ENCODE results near the gene CNNM4. TPM values are rescaled to one million over a fixed set of nuclear protein-coding genes. Genes with fewer than 3 reads are reported as not detected.

Gene CNNM4
- polyA plus RNA-seq, 2 of the 4 experiments (the other 2 are of a cell fraction): 8.8 to 11.2 TPM

DNA sequence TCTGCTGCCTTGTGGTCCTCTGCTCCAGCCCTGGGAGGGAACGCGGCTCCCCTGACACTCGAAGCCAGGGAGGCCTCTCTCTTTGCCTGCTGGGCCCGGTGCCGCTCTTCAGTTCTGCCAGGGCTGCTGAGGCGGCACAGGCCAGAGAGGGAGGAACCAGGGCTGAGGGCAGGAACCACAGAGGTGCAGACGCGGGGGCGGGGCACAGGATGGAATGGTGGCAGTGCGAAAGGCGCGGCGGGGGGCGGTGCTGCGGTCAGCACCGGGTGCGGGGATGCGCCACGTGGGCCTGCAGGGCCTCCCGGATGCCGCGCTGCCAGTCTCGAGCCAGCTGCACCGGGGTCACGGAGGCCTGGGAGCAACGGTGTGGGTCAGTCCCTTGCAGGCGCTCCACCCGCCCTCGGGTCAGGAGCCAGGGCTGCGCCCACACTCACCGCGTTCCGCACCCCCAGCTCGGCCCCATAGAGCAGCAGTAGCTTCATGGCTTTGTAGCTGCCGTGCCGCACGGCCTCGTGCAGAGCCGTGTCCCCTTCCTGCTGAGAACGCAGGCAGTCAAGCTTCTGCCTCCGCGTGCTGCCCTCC is 78.7 kb downstream of the CNNM4 start:
- CTCF ChIA-PET: interaction anchor here (0.5 to 2.3 kb wide), 5 partner anchors 9 to 111 kb away, joined by 3 to 7 read pairs (median 5); partner anchors contain the start of gene ANKRD39
- DNase-seq (ENCODE audit: low read depth in 1 of 2, low spot score in 1 of 2): no peak
- no peaks in the 10 kb centered on the region for H3K4me1 ChIP-seq
- H3K4me2 ChIP-seq: no peak overlapping the region
- no peak overlapping the region for H3K27ac ChIP-seq
- H3K9me3 ChIP-seq: no peaks in the 10 kb centered on the region
- POLR2A ChIA-PET: no interaction called here
- no peak overlapping the region for H3K4me3 ChIP-seq
- WGBS (ENCODE audit: missing lambda C conversion rate): 94% methylated on average over 39 of the region's 42 CpGs
- no peak for FAIRE-seq
- TF ChIP-seq HOXB5 (CRISPR knock-in tag; IDR thresholded peaks at IDR 0.05) (no peak), NR3C1 (IDR thresholded peaks at IDR 0.05) (no peak), NFE2L2 (conservative IDR thresholded peaks at IDR 0.05; ENCODE audit: low read length) (no peak), KDM5A (IDR thresholded peaks at IDR 0.05) (no peak), HDAC2 (IDR thresholded peaks at IDR 0.05) (no peak), EHF (CRISPR knock-in tag; IDR thresholded peaks at IDR 0.05) (no peak), RNF2 (IDR thresholded peaks at IDR 0.05; ENCODE audit: borderline replicate concordance, low read depth) (no peak), ZNF302 (CRISPR knock-in tag; IDR thresholded peaks at IDR 0.05) (no peak), KDM1A (IDR thresholded peaks at IDR 0.05; ENCODE audit: low read depth) (no peak), CBX2 (IDR thresholded peaks at IDR 0.05; ENCODE audit: borderline replicate concordance, low read depth) (no peak), MYC (IDR thresholded peaks at IDR 0.05; ENCODE audit: borderline replicate concordance, low read length) (no peak), CHD2 (IDR thresholded peaks at IDR 0.05; ENCODE audit: low read length, partially characterized antibody) (no peak)
- TF ChIP-seq, protein P1, sequence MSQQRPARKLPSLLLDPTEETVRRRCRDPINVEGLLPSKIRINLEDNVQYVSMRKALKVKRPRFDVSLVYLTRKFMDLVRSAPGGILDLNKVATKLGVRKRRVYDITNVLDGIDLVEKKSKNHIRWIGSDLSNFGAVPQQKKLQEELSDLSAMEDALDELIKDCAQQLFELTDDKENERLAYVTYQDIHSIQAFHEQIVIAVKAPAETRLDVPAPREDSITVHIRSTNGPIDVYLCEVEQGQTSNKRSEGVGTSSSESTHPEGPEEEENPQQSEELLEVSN (IDR thresholded peaks at IDR 0.05; ENCODE audit: borderline replicate concordance, low read depth): no peak
- TF ChIP-seq, protein P2, sequence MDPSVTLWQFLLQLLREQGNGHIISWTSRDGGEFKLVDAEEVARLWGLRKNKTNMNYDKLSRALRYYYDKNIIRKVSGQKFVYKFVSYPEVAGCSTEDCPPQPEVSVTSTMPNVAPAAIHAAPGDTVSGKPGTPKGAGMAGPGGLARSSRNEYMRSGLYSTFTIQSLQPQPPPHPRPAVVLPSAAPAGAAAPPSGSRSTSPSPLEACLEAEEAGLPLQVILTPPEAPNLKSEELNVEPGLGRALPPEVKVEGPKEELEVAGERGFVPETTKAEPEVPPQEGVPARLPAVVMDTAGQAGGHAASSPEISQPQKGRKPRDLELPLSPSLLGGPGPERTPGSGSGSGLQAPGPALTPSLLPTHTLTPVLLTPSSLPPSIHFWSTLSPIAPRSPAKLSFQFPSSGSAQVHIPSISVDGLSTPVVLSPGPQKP (IDR thresholded peaks at IDR 0.05; ENCODE audit: low read depth, low read length): no peak
- ATAC-seq: peak in 1 of 2 experiments; percentile 6; a peak in 2 of 6 replicates

DNA sequence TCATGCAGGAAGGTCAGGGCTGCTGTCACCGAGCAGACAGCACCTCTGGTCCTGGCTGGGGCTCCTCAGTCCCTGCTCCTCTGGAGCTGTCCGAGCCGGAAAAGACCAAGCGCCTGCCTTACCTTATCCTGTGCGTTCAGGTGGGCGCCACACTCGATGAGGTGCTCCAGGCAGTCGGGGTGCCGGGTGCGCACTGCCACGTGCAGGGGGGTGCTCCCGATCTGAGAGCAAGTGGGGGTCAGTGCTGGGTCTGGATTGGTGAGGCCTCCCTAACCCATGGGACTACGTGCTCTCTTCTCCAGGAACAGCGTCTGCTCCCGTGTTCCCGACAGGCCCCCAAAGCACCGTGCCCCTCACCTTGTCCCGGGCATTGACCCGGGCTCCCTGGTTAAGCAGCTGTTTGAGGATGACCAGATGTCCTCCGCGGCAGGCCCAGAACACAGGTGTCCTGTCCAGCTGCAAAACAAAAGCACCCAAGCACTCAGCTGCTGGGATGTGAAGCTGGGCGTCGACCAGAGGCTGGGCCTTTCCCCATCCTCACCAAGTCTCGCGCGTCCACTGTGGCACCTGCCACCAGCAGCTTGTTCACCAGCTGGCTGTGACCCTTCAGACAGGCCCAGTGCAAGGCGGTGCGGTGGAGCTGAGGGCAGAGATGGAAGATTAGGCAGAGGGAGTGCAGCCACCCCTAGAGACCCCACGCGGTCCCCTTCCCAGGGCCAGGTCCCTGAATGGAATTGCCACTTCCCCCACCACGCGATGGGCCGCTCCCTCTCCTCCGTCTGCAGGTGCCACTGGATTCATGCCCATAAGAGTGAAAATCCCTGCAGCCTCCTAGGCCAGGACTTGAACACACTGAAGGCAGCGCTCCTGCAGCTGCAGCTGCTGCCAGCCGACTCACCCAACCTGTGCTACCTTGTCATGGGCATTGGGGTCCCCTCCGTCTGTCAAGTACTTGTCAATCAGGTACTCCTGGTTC is 79.5 kb downstream of the CNNM4 start:
- ChIA-PET POLR2A (no interaction called here), CTCF (interaction anchor here (0.5 to 1.8 kb wide), 4 partner anchors 8 to 19 kb away, joined by 3 to 5 read pairs (median 4); partner anchors contain the start of gene ANKRD39)
- Histone ChIP-seq H3K4me3 (no peak overlapping the region), H3K27ac (no peak overlapping the region), H3K4me1 (no peaks in the 10 kb centered on the region), H3K9me3 (no peaks in the 10 kb centered on the region), H3K4me2 (no peak overlapping the region)
- 95% methylated on average over 25 of the region's 37 CpGs for WGBS (ENCODE audit: missing lambda C conversion rate)
- DNase-seq (ENCODE audit: low read depth in 1 of 2, low spot score in 1 of 2) (no peak), FAIRE-seq (no peak), ATAC-seq (no peak)
- TF ChIP-seq ZFP36 (IDR thresholded peaks at IDR 0.05; ENCODE audit: borderline replicate concordance, partially characterized antibody) (no peak), TFCP2L1 (CRISPR knock-in tag; IDR thresholded peaks at IDR 0.05) (no peak), MYC (IDR thresholded peaks at IDR 0.05; ENCODE audit: borderline replicate concordance, low read length) (no peak), ZC3H11A (IDR thresholded peaks at IDR 0.05) (no peak), TP53 (CRISPR knock-in tag; IDR thresholded peaks at IDR 0.05) (no peak), PHF8 (IDR thresholded peaks at IDR 0.05; ENCODE audit: borderline replicate concordance, low read depth) (no peak), HEYL (CRISPR knock-in tag; IDR thresholded peaks at IDR 0.05) (no peak), NFE2L2 (conservative IDR thresholded peaks at IDR 0.05; ENCODE audit: low read length) (no peak), HOXB5 (CRISPR knock-in tag; IDR thresholded peaks at IDR 0.05) (no peak), CBX2 (IDR thresholded peaks at IDR 0.05; ENCODE audit: borderline replicate concordance, low read depth) (no peak)
- TF ChIP-seq, protein P3, sequence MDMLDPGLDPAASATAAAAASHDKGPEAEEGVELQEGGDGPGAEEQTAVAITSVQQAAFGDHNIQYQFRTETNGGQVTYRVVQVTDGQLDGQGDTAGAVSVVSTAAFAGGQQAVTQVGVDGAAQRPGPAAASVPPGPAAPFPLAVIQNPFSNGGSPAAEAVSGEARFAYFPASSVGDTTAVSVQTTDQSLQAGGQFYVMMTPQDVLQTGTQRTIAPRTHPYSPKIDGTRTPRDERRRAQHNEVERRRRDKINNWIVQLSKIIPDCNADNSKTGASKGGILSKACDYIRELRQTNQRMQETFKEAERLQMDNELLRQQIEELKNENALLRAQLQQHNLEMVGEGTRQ (IDR thresholded peaks at IDR 0.05): no peak
- TF ChIP-seq, protein P4, sequence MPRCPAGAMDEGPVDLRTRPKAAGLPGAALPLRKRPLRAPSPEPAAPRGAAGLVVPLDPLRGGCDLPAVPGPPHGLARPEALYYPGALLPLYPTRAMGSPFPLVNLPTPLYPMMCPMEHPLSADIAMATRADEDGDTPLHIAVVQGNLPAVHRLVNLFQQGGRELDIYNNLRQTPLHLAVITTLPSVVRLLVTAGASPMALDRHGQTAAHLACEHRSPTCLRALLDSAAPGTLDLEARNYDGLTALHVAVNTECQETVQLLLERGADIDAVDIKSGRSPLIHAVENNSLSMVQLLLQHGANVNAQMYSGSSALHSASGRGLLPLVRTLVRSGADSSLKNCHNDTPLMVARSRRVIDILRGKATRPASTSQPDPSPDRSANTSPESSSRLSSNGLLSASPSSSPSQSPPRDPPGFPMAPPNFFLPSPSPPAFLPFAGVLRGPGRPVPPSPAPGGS (IDR thresholded peaks at IDR 0.05): no peak
- TF ChIP-seq, protein P5, sequence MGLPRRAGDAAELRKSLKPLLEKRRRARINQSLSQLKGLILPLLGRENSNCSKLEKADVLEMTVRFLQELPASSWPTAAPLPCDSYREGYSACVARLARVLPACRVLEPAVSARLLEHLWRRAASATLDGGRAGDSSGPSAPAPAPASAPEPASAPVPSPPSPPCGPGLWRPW (IDR thresholded peaks at IDR 0.05): no peak
- TF ChIP-seq, protein P6, sequence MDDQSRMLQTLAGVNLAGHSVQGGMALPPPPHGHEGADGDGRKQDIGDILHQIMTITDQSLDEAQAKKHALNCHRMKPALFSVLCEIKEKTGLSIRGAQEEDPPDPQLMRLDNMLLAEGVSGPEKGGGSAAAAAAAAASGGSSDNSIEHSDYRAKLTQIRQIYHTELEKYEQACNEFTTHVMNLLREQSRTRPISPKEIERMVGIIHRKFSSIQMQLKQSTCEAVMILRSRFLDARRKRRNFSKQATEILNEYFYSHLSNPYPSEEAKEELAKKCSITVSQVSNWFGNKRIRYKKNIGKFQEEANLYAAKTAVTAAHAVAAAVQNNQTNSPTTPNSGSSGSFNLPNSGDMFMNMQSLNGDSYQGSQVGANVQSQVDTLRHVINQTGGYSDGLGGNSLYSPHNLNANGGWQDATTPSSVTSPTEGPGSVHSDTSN (IDR thresholded peaks at IDR 0.05): no peak
- TF ChIP-seq, protein P7, sequence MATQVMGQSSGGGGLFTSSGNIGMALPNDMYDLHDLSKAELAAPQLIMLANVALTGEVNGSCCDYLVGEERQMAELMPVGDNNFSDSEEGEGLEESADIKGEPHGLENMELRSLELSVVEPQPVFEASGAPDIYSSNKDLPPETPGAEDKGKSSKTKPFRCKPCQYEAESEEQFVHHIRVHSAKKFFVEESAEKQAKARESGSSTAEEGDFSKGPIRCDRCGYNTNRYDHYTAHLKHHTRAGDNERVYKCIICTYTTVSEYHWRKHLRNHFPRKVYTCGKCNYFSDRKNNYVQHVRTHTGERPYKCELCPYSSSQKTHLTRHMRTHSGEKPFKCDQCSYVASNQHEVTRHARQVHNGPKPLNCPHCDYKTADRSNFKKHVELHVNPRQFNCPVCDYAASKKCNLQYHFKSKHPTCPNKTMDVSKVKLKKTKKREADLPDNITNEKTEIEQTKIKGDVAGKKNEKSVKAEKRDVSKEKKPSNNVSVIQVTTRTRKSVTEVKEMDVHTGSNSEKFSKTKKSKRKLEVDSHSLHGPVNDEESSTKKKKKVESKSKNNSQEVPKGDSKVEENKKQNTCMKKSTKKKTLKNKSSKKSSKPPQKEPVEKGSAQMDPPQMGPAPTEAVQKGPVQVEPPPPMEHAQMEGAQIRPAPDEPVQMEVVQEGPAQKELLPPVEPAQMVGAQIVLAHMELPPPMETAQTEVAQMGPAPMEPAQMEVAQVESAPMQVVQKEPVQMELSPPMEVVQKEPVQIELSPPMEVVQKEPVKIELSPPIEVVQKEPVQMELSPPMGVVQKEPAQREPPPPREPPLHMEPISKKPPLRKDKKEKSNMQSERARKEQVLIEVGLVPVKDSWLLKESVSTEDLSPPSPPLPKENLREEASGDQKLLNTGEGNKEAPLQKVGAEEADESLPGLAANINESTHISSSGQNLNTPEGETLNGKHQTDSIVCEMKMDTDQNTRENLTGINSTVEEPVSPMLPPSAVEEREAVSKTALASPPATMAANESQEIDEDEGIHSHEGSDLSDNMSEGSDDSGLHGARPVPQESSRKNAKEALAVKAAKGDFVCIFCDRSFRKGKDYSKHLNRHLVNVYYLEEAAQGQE (IDR thresholded peaks at IDR 0.05): no peak

Measured in A549 (cell line).